H1 (cell line): ENCODE measurements around the gene TPST2. TPM values are rescaled to one million over a fixed set of nuclear protein-coding genes. Genes with fewer than 3 reads are reported as not detected.

Experiments
- CTCF ChIA-PET: fragments of 300-600 bp; sonication (Branson Sonifier 250); formaldehyde crosslinking; loops from one replicate; lab custom pipeline; 2021; ENCODE audit not compliant: partially characterized antibody; lab: Charles Lee
- POLR2A ChIA-PET: fragments of 300-600 bp; sonication (Branson Sonifier 250); formaldehyde crosslinking; loops from one replicate; lab custom pipeline; 2021; ENCODE audit warnings: inconsistent platforms; ENCODE audit not compliant: partially characterized antibody; lab: Charles Lee
- DNase-seq, 2 experiments: peaks; one replicate each; pipeline versions ENCODE4 v3.0.0 to v3.0.0-alpha.2; 2010 to 2022; ENCODE audit warnings: low spot score in 2 of 2, low read depth in 1 of 2, mixed read lengths in 1 of 2
- FAIRE-seq: peaks from 2 replicates; lab custom pipeline; 2011; peaks lifted over from hg19 to GRCh38; lab: Jason Lieb, UNC
- H2AFZ ChIP-seq: 2 replicates; pipeline ENCODE4 v1.8.1; 2012; ENCODE audit warnings: low read length, inconsistent platforms
- H2AK5ac ChIP-seq: 2 replicates; pipeline ENCODE4 v1.6.1; 2013; ENCODE audit warnings: low read depth, low read length
- H2BK120ac ChIP-seq: replicated peaks from 2 replicates; pipeline ENCODE3; 2013; ENCODE audit warnings: low read depth, low read length, inconsistent platforms
- H2BK12ac ChIP-seq: 2 replicates; pipeline ENCODE4 v1.6.1; 2013; ENCODE audit warnings: low read depth, low read length
- H2BK15ac ChIP-seq: 2 replicates; pipeline ENCODE4 v1.6.1; 2013; ENCODE audit warnings: low read length
- H2BK20ac ChIP-seq: 2 replicates; pipeline ENCODE4 v1.6.1; 2013; ENCODE audit warnings: low read length
- H2BK5ac ChIP-seq: 2 replicates; pipeline ENCODE4 v1.6.1; 2013; ENCODE audit warnings: low read depth, low read length
- H3K14ac ChIP-seq: 2 replicates; pipeline ENCODE4 v1.6.1; 2013; ENCODE audit warnings: inconsistent platforms; ENCODE audit not compliant: insufficient read length
- H3K18ac ChIP-seq: 2 replicates; pipeline ENCODE4 v1.6.1; 2013; ENCODE audit warnings: low read length; ENCODE audit errors: extremely low read depth
- H3K23ac ChIP-seq: 2 replicates; pipeline ENCODE4 v1.6.1; 2013; ENCODE audit warnings: inconsistent platforms; ENCODE audit not compliant: insufficient read length
- H3K23me2 ChIP-seq: 2 replicates; pipeline ENCODE4 v1.6.1; 2013; ENCODE audit warnings: low read depth, low read length
- H3K27ac ChIP-seq: 2 replicates; pipeline ENCODE4 v1.6.1; 2011; ENCODE audit warnings: low read depth, low read length, inconsistent platforms
- H3K27me3 ChIP-seq, 4 experiments: replicated peaks in 1 of 4; 1 replicate in 1 of 4; 2 replicates in 3 of 4; pipeline versions ENCODE4 v1.6.1 to v1.8.1; 2011 to 2013; ENCODE audit warnings: low read length in 3 of 4, mild to moderate bottlenecking in 3 of 4, inconsistent platforms in 2 of 4, mixed read lengths in 2 of 4, moderate library complexity in 1 of 4; ENCODE audit not compliant: control insufficient read depth in 3 of 4, insufficient read depth in 3 of 4; ENCODE audit errors: extremely low read depth in 1 of 4
- H3K36me3 ChIP-seq, 4 experiments: 2 replicates each; pipeline versions ENCODE4 v1.6.1 to v1.8.1; 2011 to 2013; ENCODE audit warnings: mild to moderate bottlenecking in 4 of 4, low read length in 3 of 4, moderate library complexity in 2 of 4, control low read depth in 1 of 4, inconsistent platforms in 1 of 4; ENCODE audit not compliant: insufficient read depth in 4 of 4, control insufficient read depth in 2 of 4
- H3K4ac ChIP-seq: replicated peaks from 2 replicates; pipeline ENCODE3; 2013; ENCODE audit warnings: low read length, low read depth, mixed read lengths, inconsistent platforms; ENCODE audit not compliant: insufficient read length
- H3K4me1 ChIP-seq, 4 experiments: replicated peaks in 1 of 4; 1 replicate in 1 of 4; 2 replicates in 3 of 4; pipeline versions ENCODE4 v1.6.1 to v1.8.1; 2011 to 2013; ENCODE audit warnings: low read length in 3 of 4, inconsistent platforms in 2 of 4, mixed read lengths in 1 of 4; ENCODE audit not compliant: insufficient read depth in 4 of 4, control insufficient read depth in 3 of 4
- H3K4me2 ChIP-seq, 2 experiments: 2 replicates each; pipeline versions ENCODE4 v1.6.1 to v1.8.1; 2011 to 2013; ENCODE audit warnings: low read depth in 2 of 2, low read length in 2 of 2, control low read depth in 1 of 2, inconsistent platforms in 1 of 2, mild to moderate bottlenecking in 1 of 2; ENCODE audit not compliant: insufficient read depth in 1 of 2
- H3K4me3 ChIP-seq, 4 experiments: fragments of 200-600, 300-600 bp in 1 of 4; sonication (generic), shearing (Covaris generic), sonication (Bioruptor Twin) in 1 of 4; 2 replicates each; pipeline versions ENCODE4 v1.5.1 to v1.8.1; 2011 to 2016; ENCODE audit warnings: low read length in 4 of 4, low read depth in 3 of 4, control low read depth in 2 of 4, inconsistent platforms in 2 of 4, mild to moderate bottlenecking in 2 of 4, mixed read lengths in 1 of 4, moderate library complexity in 1 of 4; ENCODE audit not compliant: insufficient read depth in 2 of 4; ENCODE audit errors: extremely low read depth in 1 of 4
- H3K56ac ChIP-seq: replicated peaks from 2 replicates; pipeline ENCODE3; 2013; ENCODE audit warnings: low read depth, mild to moderate bottlenecking, mixed read lengths, low read length, inconsistent platforms; ENCODE audit not compliant: insufficient read length
- H3K79me1 ChIP-seq: 2 replicates; pipeline ENCODE4 v1.6.1; 2013; ENCODE audit warnings: low read depth, low read length, control low read depth
- H3K79me2 ChIP-seq, 2 experiments: 2 replicates each; pipeline versions ENCODE4 v1.6.1 to v1.8.1; 2012 to 2013; ENCODE audit warnings: low read length in 2 of 2, mild to moderate bottlenecking in 2 of 2, inconsistent platforms in 1 of 2; ENCODE audit not compliant: insufficient read depth in 2 of 2, control insufficient read depth in 1 of 2
- H3K9ac ChIP-seq, 4 experiments: replicated peaks in 1 of 4; 1 replicate in 1 of 4; 2 replicates in 3 of 4; pipeline versions ENCODE4 v1.6.1 to v1.8.1; 2011 to 2013; ENCODE audit warnings: low read depth in 3 of 4, low read length in 3 of 4, control low read depth in 2 of 4, mild to moderate bottlenecking in 2 of 4, moderate library complexity in 2 of 4, inconsistent platforms in 1 of 4; ENCODE audit errors: extremely low read depth in 1 of 4
- H3K9me3 ChIP-seq, 2 experiments: 2 replicates each; pipeline versions ENCODE4 v1.6.1 to v1.8.1; 2012 to 2013; ENCODE audit warnings: mild to moderate bottlenecking in 2 of 2, moderate library complexity in 2 of 2, control low read depth in 1 of 2, inconsistent platforms in 1 of 2, low read depth in 1 of 2, low read length in 1 of 2, mixed read lengths in 1 of 2; ENCODE audit not compliant: insufficient read depth in 2 of 2
- H4K20me1 ChIP-seq, 2 experiments: replicated peaks in 1 of 2; 2 replicates each; pipeline versions ENCODE3 to v1.8.1; 2011 to 2013; ENCODE audit warnings: inconsistent platforms in 2 of 2, low read length in 2 of 2, mild to moderate bottlenecking in 1 of 2; ENCODE audit not compliant: insufficient read depth in 2 of 2, control insufficient read depth in 1 of 2
- H4K5ac ChIP-seq: 2 replicates; pipeline ENCODE4 v1.6.1; 2013; ENCODE audit warnings: low read length, low read depth, mixed read lengths, inconsistent platforms; ENCODE audit not compliant: insufficient read length
- H4K8ac ChIP-seq: 2 replicates; pipeline ENCODE4 v1.8.0; 2013; ENCODE audit warnings: mild to moderate bottlenecking, moderate library complexity, low read length, inconsistent platforms; ENCODE audit not compliant: insufficient read depth; ENCODE audit errors: extremely low read depth
- H4K91ac ChIP-seq: replicated peaks from 2 replicates; pipeline ENCODE3; 2013; ENCODE audit warnings: low read length, mixed read lengths, inconsistent platforms; ENCODE audit not compliant: insufficient read length
- BCL11A ChIP-seq, 2 experiments: IDR thresholded peaks; one replicate each; pipeline ENCODE4 v1.6.1; 2011; ENCODE audit warnings: low read depth in 2 of 2, low read length in 2 of 2, mild to moderate bottlenecking in 2 of 2
- BRCA1 ChIP-seq: IDR thresholded peaks from 2 replicates; pipeline ENCODE4 v1.6.1; 2012; ENCODE audit warnings: low read depth, low read length, improper control_type of control experiment
- CBX8 ChIP-seq: fragments of 300-800, 300-1000 bp; sonication (generic); IDR thresholded peaks from 2 replicates; pipeline ENCODE4 v1.7.1; 2016; ENCODE audit warnings: low read depth, low read length, borderline replicate concordance
- GABPA ChIP-seq: IDR thresholded peaks from 2 replicates; pipeline ENCODE4 v1.6.1; 2011; ENCODE audit warnings: mild to moderate bottlenecking, low read length, moderate library complexity, borderline replicate concordance; ENCODE audit not compliant: insufficient read depth
- JUN ChIP-seq: IDR thresholded peaks from 2 replicates; pipeline ENCODE4 v1.6.1; 2011; ENCODE audit warnings: low read depth, mild to moderate bottlenecking, improper control_type of control experiment, low read length
- JUND ChIP-seq: IDR thresholded peaks from 2 replicates; pipeline ENCODE4 v1.6.1; 2011; ENCODE audit warnings: mild to moderate bottlenecking, improper control_type of control experiment, low read length
- SP2 ChIP-seq: IDR thresholded peaks from 2 replicates; pipeline ENCODE4 v1.6.1; 2012; ENCODE audit warnings: mild to moderate bottlenecking, low read length, inconsistent platforms
- TAF7 ChIP-seq: optimal IDR thresholded peaks from 2 replicates; pipeline ENCODE3; 2011; ENCODE audit warnings: low read depth, mild to moderate bottlenecking, inconsistent platforms, low read length, moderate library complexity, borderline replicate concordance
- WGBS, 2 experiments: shearing (Covaris generic) in 1 of 2; methylation state at CpG; one replicate each; pipeline versions ENCODE4 v1.1.6 to v1.1.7; 2013 to 2015; ENCODE audit warnings: low lambda C conversion rate in 2 of 2, mixed read lengths in 2 of 2, inconsistent platforms in 1 of 2, low coverage in 1 of 2, missing lambda C conversion rate in 1 of 2; ENCODE audit not compliant: insufficient replicate concordance in 2 of 2, insufficient coverage in 1 of 2, insufficient read length in 1 of 2; ENCODE audit errors: extremely low coverage in 1 of 2, missing lambda C conversion rate in 1 of 2; 5-methylcytosine and 5-hydroxymethylcytosine counted together
- polyA plus RNA-seq, 7 experiments: library from polyadenylated mRNA; depleted of rRNA in 3 of 7; stranded (reverse) in 5 of 7; unstranded in 2 of 7; fragments of >200 nt in 5 of 7; fragments of 200-250 nt in 2 of 7; gene quantifications; 1 replicate in 5 of 7; 2 replicates in 1 of 7; 4 replicates in 1 of 7; pipeline versions ENCODE4 v1.2.1 to v1.2.3, GENCODE V29; 2011 to 2013; ENCODE audit warnings: missing spikeins in 2 of 7, mixed read lengths in 2 of 7
- total RNA-seq: library from RNA; stranded (reverse); fragmentation: NEBNext Ultra II Directional; extraction: Animal tissue kit (Norgen Biotek cat#: 25700); gene quantifications from 2 replicates; pipeline ENCODE4 v1.2.1, GENCODE V29; 2021
- TF ChIP-seq, protein P1 (sequence below): IDR thresholded peaks from 2 replicates; pipeline ENCODE4 v1.6.1; 2011; ENCODE audit warnings: low read depth, mild to moderate bottlenecking, low read length; ENCODE audit not compliant: insufficient read depth
- TF ChIP-seq, protein P2 (sequence below): IDR thresholded peaks from 2 replicates; pipeline ENCODE4 v1.6.1; 2012; ENCODE audit warnings: inconsistent platforms

Gene TPST2
- total and polyA plus RNA-seq, 2 of the 8 experiments (the other 6 are each of a cell fraction or from before 2014, with no cell fraction given), result 58.8 to 143 TPM

DNA sequence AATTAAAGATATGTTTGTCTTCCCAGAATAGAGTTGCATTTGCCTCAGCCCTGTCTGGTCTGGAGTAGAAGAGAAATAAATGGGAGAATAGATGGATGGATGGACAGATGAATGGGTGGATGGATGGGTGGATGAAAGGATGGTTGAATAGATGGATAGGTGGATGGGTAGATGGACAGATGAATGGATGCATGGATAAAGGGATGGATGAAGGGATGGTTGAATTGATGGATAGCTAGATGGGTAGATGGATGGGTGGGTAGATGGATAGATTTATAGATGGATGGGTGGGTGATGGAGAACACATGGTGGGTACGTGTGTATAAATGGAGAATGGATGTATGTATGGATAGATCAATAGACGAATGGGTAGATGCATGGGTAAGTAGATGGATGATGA, 19.4 kb upstream of the TPST2 start:
- DNase-seq (no peak), FAIRE-seq (no peak)
- Histone ChIP-seq H3K9me3 (no peaks in the 10 kb centered on the region), H2AK5ac (no peak overlapping the region; the same call in 1 of the 2 replicates), H2BK15ac (peak overlapping the region; percentile 14; the same call in 1 of the 2 replicates), H3K4me1 (peaks cover 8 to 18% (median 12%) of the 10 kb centered on the region in 4 experiments), H3K56ac (no peak overlapping the region), H2BK120ac (no peak overlapping the region), H3K27me3 (peaks cover 5 to 20% (median 17%) of the 10 kb centered on the region in 4 experiments), H3K79me2 (no peaks in the 10 kb centered on the region), H3K18ac (no peak overlapping the region; the same call in 1 of the 2 replicates), H4K91ac (no peak overlapping the region), H4K20me1 (no peaks in the 10 kb centered on the region), H3K4me3 (no peak overlapping the region), H3K27ac (no peak overlapping the region), H3K79me1 (no peaks in the 10 kb centered on the region; the same call in 1 of the 2 replicates), H4K8ac (no peak overlapping the region), H3K9ac (no peak overlapping the region), H3K4me2 (no peak overlapping the region), H3K14ac (no peak overlapping the region), H3K23me2 (peaks cover 5% of the 10 kb centered on the region; the same call in 1 of the 2 replicates), H4K5ac (no peak overlapping the region), H2BK5ac (peak overlapping the region; percentile 21; the same call in 1 of the 2 replicates), H2BK20ac (peak overlapping the region; percentile 91; the same call in 1 of the 2 replicates), H3K23ac (no peak overlapping the region), H3K4ac (no peak overlapping the region), H3K36me3 (no peaks in the 10 kb centered on the region), H2AFZ (no peak overlapping the region), H2BK12ac (peak overlapping the region; percentile 78)
- no peak for TF ChIP-seq SP2
- TF ChIP-seq BRCA1, result no peak
- TF ChIP-seq JUND, result no peak
- TF ChIP-seq BCL11A (IDR thresholded peaks at IDR 0.05; ENCODE audit: low read depth in 2 of 2, low read length in 2 of 2), result no peak
- TF ChIP-seq GABPA, result no peak
- TF ChIP-seq JUN, result no peak
- TF ChIP-seq, protein P1, sequence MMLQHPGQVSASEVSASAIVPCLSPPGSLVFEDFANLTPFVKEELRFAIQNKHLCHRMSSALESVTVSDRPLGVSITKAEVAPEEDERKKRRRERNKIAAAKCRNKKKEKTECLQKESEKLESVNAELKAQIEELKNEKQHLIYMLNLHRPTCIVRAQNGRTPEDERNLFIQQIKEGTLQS, result no peak
- TF ChIP-seq, protein P2, sequence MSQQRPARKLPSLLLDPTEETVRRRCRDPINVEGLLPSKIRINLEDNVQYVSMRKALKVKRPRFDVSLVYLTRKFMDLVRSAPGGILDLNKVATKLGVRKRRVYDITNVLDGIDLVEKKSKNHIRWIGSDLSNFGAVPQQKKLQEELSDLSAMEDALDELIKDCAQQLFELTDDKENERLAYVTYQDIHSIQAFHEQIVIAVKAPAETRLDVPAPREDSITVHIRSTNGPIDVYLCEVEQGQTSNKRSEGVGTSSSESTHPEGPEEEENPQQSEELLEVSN, result no peak
- TF ChIP-seq CBX8, result no peak
- no peak for TF ChIP-seq TAF7
- WGBS, 2 experiments, result 88 to 100% methylated on average over 1 to 2 of the region's 2 CpGs
- ChIA-PET POLR2A (interaction anchor here (0.5 kb wide), 1 partner anchor 243 kb away, joined by 3 read pairs; no protein-coding TSS in a partner anchor), CTCF (interaction anchor here (0.8 to 1.0 kb wide), 3 partner anchors 13 to 26 kb away, joined by 4 to 5 read pairs (median 4); no protein-coding TSS in a partner anchor)
